H1 (cell line): ENCODE measurements around the gene GIGYF2. TPM values are rescaled to one million over a fixed set of nuclear protein-coding genes. Genes with fewer than 3 reads are reported as not detected.

ENCODE experiments used
- CTCF ChIA-PET: fragments of 300-600 bp; sonication (Branson Sonifier 250); formaldehyde crosslinking; loops from one replicate; lab custom pipeline; 2021; ENCODE audit not compliant: partially characterized antibody; lab: Charles Lee
- POLR2A ChIA-PET: fragments of 300-600 bp; sonication (Branson Sonifier 250); formaldehyde crosslinking; loops from one replicate; lab custom pipeline; 2021; ENCODE audit warnings: inconsistent platforms; ENCODE audit not compliant: partially characterized antibody; lab: Charles Lee
- DNase-seq, 2 experiments: peaks; one replicate each; pipeline versions ENCODE4 v3.0.0 to v3.0.0-alpha.2; 2010 to 2022; ENCODE audit warnings: low spot score in 2 of 2, low read depth in 1 of 2, mixed read lengths in 1 of 2
- FAIRE-seq: peaks from 2 replicates; lab custom pipeline; 2011; peaks lifted over from hg19 to GRCh38; lab: Jason Lieb, UNC
- H2AFZ ChIP-seq: 2 replicates; pipeline ENCODE4 v1.8.1; 2012; ENCODE audit warnings: low read length, inconsistent platforms
- H2AK5ac ChIP-seq: 2 replicates; pipeline ENCODE4 v1.6.1; 2013; ENCODE audit warnings: low read depth, low read length
- H2BK120ac ChIP-seq: replicated peaks from 2 replicates; pipeline ENCODE3; 2013; ENCODE audit warnings: low read depth, low read length, inconsistent platforms
- H2BK12ac ChIP-seq: 2 replicates; pipeline ENCODE4 v1.6.1; 2013; ENCODE audit warnings: low read depth, low read length
- H2BK15ac ChIP-seq: 2 replicates; pipeline ENCODE4 v1.6.1; 2013; ENCODE audit warnings: low read length
- H2BK20ac ChIP-seq: 2 replicates; pipeline ENCODE4 v1.6.1; 2013; ENCODE audit warnings: low read length
- H2BK5ac ChIP-seq: 2 replicates; pipeline ENCODE4 v1.6.1; 2013; ENCODE audit warnings: low read depth, low read length
- H3K14ac ChIP-seq: 2 replicates; pipeline ENCODE4 v1.6.1; 2013; ENCODE audit warnings: inconsistent platforms; ENCODE audit not compliant: insufficient read length
- H3K18ac ChIP-seq: 2 replicates; pipeline ENCODE4 v1.6.1; 2013; ENCODE audit warnings: low read length; ENCODE audit errors: extremely low read depth
- H3K23ac ChIP-seq: 2 replicates; pipeline ENCODE4 v1.6.1; 2013; ENCODE audit warnings: inconsistent platforms; ENCODE audit not compliant: insufficient read length
- H3K23me2 ChIP-seq: 2 replicates; pipeline ENCODE4 v1.6.1; 2013; ENCODE audit warnings: low read depth, low read length
- H3K27ac ChIP-seq: 2 replicates; pipeline ENCODE4 v1.6.1; 2011; ENCODE audit warnings: low read depth, low read length, inconsistent platforms
- H3K27me3 ChIP-seq, 4 experiments: replicated peaks in 1 of 4; 1 replicate in 1 of 4; 2 replicates in 3 of 4; pipeline versions ENCODE4 v1.6.1 to v1.8.1; 2011 to 2013; ENCODE audit warnings: low read length in 3 of 4, mild to moderate bottlenecking in 3 of 4, inconsistent platforms in 2 of 4, mixed read lengths in 2 of 4, moderate library complexity in 1 of 4; ENCODE audit not compliant: control insufficient read depth in 3 of 4, insufficient read depth in 3 of 4; ENCODE audit errors: extremely low read depth in 1 of 4
- H3K36me3 ChIP-seq, 4 experiments: 2 replicates each; pipeline versions ENCODE4 v1.6.1 to v1.8.1; 2011 to 2013; ENCODE audit warnings: mild to moderate bottlenecking in 4 of 4, low read length in 3 of 4, moderate library complexity in 2 of 4, control low read depth in 1 of 4, inconsistent platforms in 1 of 4; ENCODE audit not compliant: insufficient read depth in 4 of 4, control insufficient read depth in 2 of 4
- H3K4ac ChIP-seq: replicated peaks from 2 replicates; pipeline ENCODE3; 2013; ENCODE audit warnings: low read length, low read depth, mixed read lengths, inconsistent platforms; ENCODE audit not compliant: insufficient read length
- H3K4me1 ChIP-seq, 4 experiments: replicated peaks in 1 of 4; 1 replicate in 1 of 4; 2 replicates in 3 of 4; pipeline versions ENCODE4 v1.6.1 to v1.8.1; 2011 to 2013; ENCODE audit warnings: low read length in 3 of 4, inconsistent platforms in 2 of 4, mixed read lengths in 1 of 4; ENCODE audit not compliant: insufficient read depth in 4 of 4, control insufficient read depth in 3 of 4
- H3K4me2 ChIP-seq, 2 experiments: 2 replicates each; pipeline versions ENCODE4 v1.6.1 to v1.8.1; 2011 to 2013; ENCODE audit warnings: low read depth in 2 of 2, low read length in 2 of 2, control low read depth in 1 of 2, inconsistent platforms in 1 of 2, mild to moderate bottlenecking in 1 of 2; ENCODE audit not compliant: insufficient read depth in 1 of 2
- H3K4me3 ChIP-seq, 4 experiments: fragments of 200-600, 300-600 bp in 1 of 4; sonication (generic), shearing (Covaris generic), sonication (Bioruptor Twin) in 1 of 4; 2 replicates each; pipeline versions ENCODE4 v1.5.1 to v1.8.1; 2011 to 2016; ENCODE audit warnings: low read length in 4 of 4, low read depth in 3 of 4, control low read depth in 2 of 4, inconsistent platforms in 2 of 4, mild to moderate bottlenecking in 2 of 4, mixed read lengths in 1 of 4, moderate library complexity in 1 of 4; ENCODE audit not compliant: insufficient read depth in 2 of 4; ENCODE audit errors: extremely low read depth in 1 of 4
- H3K56ac ChIP-seq: replicated peaks from 2 replicates; pipeline ENCODE3; 2013; ENCODE audit warnings: low read depth, mild to moderate bottlenecking, mixed read lengths, low read length, inconsistent platforms; ENCODE audit not compliant: insufficient read length
- H3K79me1 ChIP-seq: 2 replicates; pipeline ENCODE4 v1.6.1; 2013; ENCODE audit warnings: low read depth, low read length, control low read depth
- H3K79me2 ChIP-seq, 2 experiments: 2 replicates each; pipeline versions ENCODE4 v1.6.1 to v1.8.1; 2012 to 2013; ENCODE audit warnings: low read length in 2 of 2, mild to moderate bottlenecking in 2 of 2, inconsistent platforms in 1 of 2; ENCODE audit not compliant: insufficient read depth in 2 of 2, control insufficient read depth in 1 of 2
- H3K9ac ChIP-seq, 4 experiments: replicated peaks in 1 of 4; 1 replicate in 1 of 4; 2 replicates in 3 of 4; pipeline versions ENCODE4 v1.6.1 to v1.8.1; 2011 to 2013; ENCODE audit warnings: low read depth in 3 of 4, low read length in 3 of 4, control low read depth in 2 of 4, mild to moderate bottlenecking in 2 of 4, moderate library complexity in 2 of 4, inconsistent platforms in 1 of 4; ENCODE audit errors: extremely low read depth in 1 of 4
- H3K9me3 ChIP-seq, 2 experiments: 2 replicates each; pipeline versions ENCODE4 v1.6.1 to v1.8.1; 2012 to 2013; ENCODE audit warnings: mild to moderate bottlenecking in 2 of 2, moderate library complexity in 2 of 2, control low read depth in 1 of 2, inconsistent platforms in 1 of 2, low read depth in 1 of 2, low read length in 1 of 2, mixed read lengths in 1 of 2; ENCODE audit not compliant: insufficient read depth in 2 of 2
- H4K20me1 ChIP-seq, 2 experiments: replicated peaks in 1 of 2; 2 replicates each; pipeline versions ENCODE3 to v1.8.1; 2011 to 2013; ENCODE audit warnings: inconsistent platforms in 2 of 2, low read length in 2 of 2, mild to moderate bottlenecking in 1 of 2; ENCODE audit not compliant: insufficient read depth in 2 of 2, control insufficient read depth in 1 of 2
- H4K5ac ChIP-seq: 2 replicates; pipeline ENCODE4 v1.6.1; 2013; ENCODE audit warnings: low read length, low read depth, mixed read lengths, inconsistent platforms; ENCODE audit not compliant: insufficient read length
- H4K8ac ChIP-seq: 2 replicates; pipeline ENCODE4 v1.8.0; 2013; ENCODE audit warnings: mild to moderate bottlenecking, moderate library complexity, low read length, inconsistent platforms; ENCODE audit not compliant: insufficient read depth; ENCODE audit errors: extremely low read depth
- H4K91ac ChIP-seq: replicated peaks from 2 replicates; pipeline ENCODE3; 2013; ENCODE audit warnings: low read length, mixed read lengths, inconsistent platforms; ENCODE audit not compliant: insufficient read length
- GTF2F1 ChIP-seq: IDR thresholded peaks from 2 replicates; pipeline ENCODE4 v1.6.1; 2012; ENCODE audit warnings: low read depth, low read length, improper control_type of control experiment, borderline replicate concordance
- HDAC2 ChIP-seq, 2 experiments: fragments of 300-600 bp in 1 of 2; sonication (generic) in 1 of 2; IDR thresholded peaks; 2 replicates each; pipeline ENCODE4 v1.6.1; 2011 to 2012; ENCODE audit warnings: low read depth in 2 of 2, low read length in 2 of 2, mild to moderate bottlenecking in 2 of 2, moderate library complexity in 2 of 2, borderline replicate concordance in 1 of 2, inconsistent platforms in 1 of 2
- JUN ChIP-seq: IDR thresholded peaks from 2 replicates; pipeline ENCODE4 v1.6.1; 2011; ENCODE audit warnings: low read depth, mild to moderate bottlenecking, improper control_type of control experiment, low read length
- PHF8 ChIP-seq: fragments of 200-600 bp; sonication (generic); conservative IDR thresholded peaks from 2 replicates; pipeline ENCODE4 v1.7.1; 2012; ENCODE audit warnings: low read depth, mild to moderate bottlenecking, inconsistent platforms, low read length, moderate library complexity
- RNF2 ChIP-seq: fragments of 200-900, 300-1000 bp; sonication (generic); IDR thresholded peaks from 2 replicates; pipeline ENCODE4 v1.7.1; 2016; ENCODE audit warnings: borderline replicate concordance, low read depth, mild to moderate bottlenecking, antibody characterized with exemption, low read length; ENCODE audit not compliant: poor library complexity, severe bottlenecking; ENCODE audit errors: missing control alignments
- SP4 ChIP-seq: IDR thresholded peaks from 2 replicates; pipeline ENCODE4 v1.6.1; 2012; ENCODE audit warnings: low read length, inconsistent platforms
- WGBS, 2 experiments: shearing (Covaris generic) in 1 of 2; methylation state at CpG; one replicate each; pipeline versions ENCODE4 v1.1.6 to v1.1.7; 2013 to 2015; ENCODE audit warnings: low lambda C conversion rate in 2 of 2, mixed read lengths in 2 of 2, inconsistent platforms in 1 of 2, low coverage in 1 of 2, missing lambda C conversion rate in 1 of 2; ENCODE audit not compliant: insufficient replicate concordance in 2 of 2, insufficient coverage in 1 of 2, insufficient read length in 1 of 2; ENCODE audit errors: extremely low coverage in 1 of 2, missing lambda C conversion rate in 1 of 2; 5-methylcytosine and 5-hydroxymethylcytosine counted together
- polyA plus RNA-seq, 7 experiments: library from polyadenylated mRNA; depleted of rRNA in 3 of 7; stranded (reverse) in 5 of 7; unstranded in 2 of 7; fragments of >200 nt in 5 of 7; fragments of 200-250 nt in 2 of 7; gene quantifications; 1 replicate in 5 of 7; 2 replicates in 1 of 7; 4 replicates in 1 of 7; pipeline versions ENCODE4 v1.2.1 to v1.2.3, GENCODE V29; 2011 to 2013; ENCODE audit warnings: missing spikeins in 2 of 7, mixed read lengths in 2 of 7
- total RNA-seq: library from RNA; stranded (reverse); fragmentation: NEBNext Ultra II Directional; extraction: Animal tissue kit (Norgen Biotek cat#: 25700); gene quantifications from 2 replicates; pipeline ENCODE4 v1.2.1, GENCODE V29; 2021

The GIGYF2 gene
- total and polyA plus RNA-seq, 2 of the 8 experiments (the other 6 are each of a cell fraction or from before 2014, with no cell fraction given) = 22.3 to 62.0 TPM

GRCh38 chr2:232884549-232885263 is 187.6 kb downstream of the GIGYF2 start:
- Histone ChIP-seq H3K36me3 (no peaks in the 10 kb centered on the region; a peak in 1 of 8 replicates), H3K9me3 (no peaks in the 10 kb centered on the region), H2AK5ac (no peak overlapping the region), H3K79me2 (no peaks in the 10 kb centered on the region), H3K27me3 (no peaks in the 10 kb centered on the region), H3K27ac (no peak overlapping the region), H3K23me2 (peaks cover 5% of the 10 kb centered on the region), H2BK12ac (no peak overlapping the region), H3K23ac (no peak overlapping the region), H2BK20ac (no peak overlapping the region), H2BK120ac (no peak overlapping the region), H3K4ac (no peak overlapping the region), H3K4me2 (no peak overlapping the region), H3K56ac (no peak overlapping the region), H4K5ac (no peak overlapping the region), H3K79me1 (no peaks in the 10 kb centered on the region), H3K18ac (no peak overlapping the region), H4K20me1 (peaks cover 0 to 8% of the 10 kb centered on the region in 2 experiments), H3K4me1 (peaks cover 0 to 3% (median 0%) of the 10 kb centered on the region in 4 experiments; a peak in 1 of 7 replicates), H3K14ac (no peak overlapping the region), H3K4me3 (no peak overlapping the region), H4K91ac (no peak overlapping the region), H2BK15ac (no peak overlapping the region), H2AFZ (no peak overlapping the region), H2BK5ac (no peak overlapping the region), H4K8ac (no peak overlapping the region), H3K9ac (no peak overlapping the region)
- POLR2A ChIA-PET = interaction anchor here (1.4 kb wide), 1 partner anchor 13 kb away, joined by 4 read pairs; no protein-coding TSS in a partner anchor
- 91% methylated on average over 26 of the region's 27 CpGs; no CpG with 5 or more reads in 1 of the 2 experiments for WGBS, 2 experiments
- DNase-seq (no peak), FAIRE-seq (no peak)
- CTCF ChIA-PET = interaction anchor here (1.1 to 3.7 kb wide), 8 partner anchors 9 to 367 kb away, joined by 3 to 12 read pairs (median 4); partner anchors contain the start of gene ATG16L1
- TF ChIP-seq PHF8 (no peak), JUN (no peak), SP4 (no peak), HDAC2 (IDR thresholded peaks at IDR 0.05; ENCODE audit: borderline replicate concordance in 1 of 2, low read depth in 2 of 2, low read length in 2 of 2) (no peak), GTF2F1 (no peak), RNF2 (no peak)
